HEK293 (cell line): ENCODE data around the gene ZNF532.
"Not testable (repeated sequence)": the region's sequence is repeated elsewhere in the genome, so short reads cannot be mapped to it uniquely, and the experiment has no call there.

ENCODE experiments used
- CTCF ChIA-PET: fragments of 350-600 bp; formaldehyde crosslinking; extraction: SDS; loops from one replicate; lab custom pipeline; 2021; ENCODE audit warnings: antibody characterized with exemption; lab: Yijun Ruan, JAX
- POLR2A ChIA-PET: fragments of 300-600 bp; formaldehyde crosslinking; extraction: SDS; loops from one replicate; lab custom pipeline; 2020; ENCODE audit warnings: antibody characterized with exemption, inconsistent platforms; lab: Yijun Ruan, JAX
- H3K27ac ChIP-seq: fragments of 200-500 bp; sonication (Bioruptor generic); 2 replicates; pipeline ENCODE4 v1.5.1; 2014; ENCODE audit warnings: low read depth, low read length, control low read depth, inconsistent platforms; ENCODE audit errors: extremely low read depth
- H3K36me3 ChIP-seq, 2 experiments: fragments of 200-500 bp in 1 of 2; sonication (Bioruptor generic) in 1 of 2; 1 replicate in 1 of 2; 2 replicates in 1 of 2; pipeline ENCODE4 v1.5.1; 2014 to 2017; ENCODE audit warnings: inconsistent platforms in 2 of 2, low read length in 2 of 2; ENCODE audit not compliant: control insufficient read depth in 2 of 2, insufficient read depth in 1 of 2
- H3K4me1 ChIP-seq: fragments of 200-500 bp; sonication (Bioruptor generic); 2 replicates; pipeline ENCODE4 v1.5.1; 2014; ENCODE audit warnings: mild to moderate bottlenecking, low read length, inconsistent platforms; ENCODE audit not compliant: control insufficient read depth, insufficient read depth
- H3K4me3 ChIP-seq: 2 replicates; pipeline ENCODE4 v1.5.1; 2011; ENCODE audit warnings: low read depth, mild to moderate bottlenecking, control low read depth, low read length, moderate library complexity
- H3K9me3 ChIP-seq: fragments of 200-500 bp; sonication (Bioruptor generic); 2 replicates; pipeline ENCODE4 v1.5.1; 2014; ENCODE audit warnings: low read depth, low read length, inconsistent platforms; ENCODE audit not compliant: control insufficient read depth, insufficient read depth
- KLF17 ChIP-seq: fragments of 450-650 bp; formaldehyde crosslinking; IDR thresholded peaks from 2 replicates; pipeline ENCODE4 v1.5.1; 2016; ENCODE audit warnings: missing biosample characterization, missing genetic modification characterization
- MZF1 ChIP-seq: fragments of 450-650 bp; formaldehyde crosslinking; IDR thresholded peaks from 2 replicates; pipeline ENCODE4 v1.5.1; 2017; ENCODE audit warnings: missing biosample characterization, missing genetic modification characterization, borderline replicate concordance
- SCRT2 ChIP-seq: fragments of 450-650 bp; formaldehyde crosslinking; IDR thresholded peaks from 2 replicates; pipeline ENCODE4 v1.5.1; 2016; ENCODE audit warnings: missing biosample characterization, missing genetic modification characterization
- ZFP3 ChIP-seq: fragments of 450-650 bp; formaldehyde crosslinking; IDR thresholded peaks from 2 replicates; pipeline ENCODE4 v1.5.1; 2016; ENCODE audit warnings: low read depth, missing biosample characterization, missing genetic modification characterization
- ZNF146 ChIP-seq: fragments of 450-650 bp; formaldehyde crosslinking; IDR thresholded peaks from 2 replicates; pipeline ENCODE4 v1.5.1; 2016; ENCODE audit warnings: missing biosample characterization, missing genetic modification characterization
- ZNF148 ChIP-seq: fragments of 450-650 bp; formaldehyde crosslinking; IDR thresholded peaks from 2 replicates; pipeline ENCODE4 v1.5.0; 2017; ENCODE audit warnings: missing biosample characterization, missing genetic modification characterization, borderline replicate concordance
- ZNF214 ChIP-seq: fragments of 450-650 bp; formaldehyde crosslinking; IDR thresholded peaks from 2 replicates; pipeline ENCODE4 v1.5.1; 2017; ENCODE audit warnings: missing biosample characterization, mild to moderate bottlenecking, missing genetic modification characterization, borderline replicate concordance
- ZNF23 ChIP-seq: fragments of 450-650 bp; formaldehyde crosslinking; IDR thresholded peaks from 2 replicates; pipeline ENCODE4 v1.5.1; 2016; ENCODE audit warnings: missing biosample characterization, missing genetic modification characterization, borderline replicate concordance
- ZNF354C ChIP-seq: fragments of 450-650 bp; formaldehyde crosslinking; IDR thresholded peaks from 2 replicates; pipeline ENCODE4 v1.5.1; 2016; ENCODE audit warnings: missing biosample characterization, missing genetic modification characterization, low read depth, borderline replicate concordance
- ZNF366 ChIP-seq: fragments of 450-650 bp; formaldehyde crosslinking; conservative IDR thresholded peaks from 2 replicates; pipeline ENCODE4 v1.5.1; 2016; ENCODE audit warnings: missing biosample characterization, missing genetic modification characterization
- ZNF571 ChIP-seq: fragments of 450-650 bp; formaldehyde crosslinking; IDR thresholded peaks from 2 replicates; pipeline ENCODE4 v1.5.0; 2017; ENCODE audit warnings: missing biosample characterization, missing genetic modification characterization
- ZNF580 ChIP-seq: fragments of 450-650 bp; formaldehyde crosslinking; IDR thresholded peaks from 2 replicates; pipeline ENCODE4 v1.5.1; 2016; ENCODE audit warnings: missing biosample characterization, missing genetic modification characterization
- ZNF600 ChIP-seq: fragments of 450-650 bp; formaldehyde crosslinking; IDR thresholded peaks from 2 replicates; pipeline ENCODE4 v1.5.1; 2016; ENCODE audit warnings: missing biosample characterization, missing genetic modification characterization
- ZNF623 ChIP-seq: fragments of 450-650 bp; formaldehyde crosslinking; IDR thresholded peaks from 2 replicates; pipeline ENCODE4 v1.5.1; 2016; ENCODE audit warnings: missing biosample characterization, missing genetic modification characterization
- ZNF701 ChIP-seq: fragments of 450-650 bp; formaldehyde crosslinking; IDR thresholded peaks from 2 replicates; pipeline ENCODE4 v1.5.1; 2016; ENCODE audit warnings: missing biosample characterization, missing genetic modification characterization
- TF ChIP-seq, protein P1 (sequence below): fragments of 450-650 bp; formaldehyde crosslinking; IDR thresholded peaks from 2 replicates; pipeline ENCODE4 v1.5.1; 2016; ENCODE audit warnings: missing biosample characterization, missing genetic modification characterization
- TF ChIP-seq, protein P2 (sequence below): fragments of 450-650 bp; formaldehyde crosslinking; IDR thresholded peaks from 2 replicates; pipeline ENCODE4 v1.5.1; 2016; ENCODE audit warnings: missing biosample characterization, missing genetic modification characterization

The ZNF532 gene

GRCh38 chr18:59025532-59025931 lies 160.9 kb downstream of the ZNF532 start:
- H3K4me1 ChIP-seq, H3K27ac ChIP-seq, POLR2A ChIA-PET, H3K36me3 ChIP-seq, H3K4me3 ChIP-seq, H3K9me3 ChIP-seq: not testable (repeated sequence)
- CTCF ChIA-PET = interaction anchor here (1.3 kb wide), 1 partner anchor 262 kb away, joined by 4 read pairs; no protein-coding TSS in a partner anchor
- TF ChIP-seq ZNF146 (tag by site-specific recombination) (peak; percentile 81), ZNF580 (peak; percentile 59; the same call in 1 of the 2 replicates)

DNA sequence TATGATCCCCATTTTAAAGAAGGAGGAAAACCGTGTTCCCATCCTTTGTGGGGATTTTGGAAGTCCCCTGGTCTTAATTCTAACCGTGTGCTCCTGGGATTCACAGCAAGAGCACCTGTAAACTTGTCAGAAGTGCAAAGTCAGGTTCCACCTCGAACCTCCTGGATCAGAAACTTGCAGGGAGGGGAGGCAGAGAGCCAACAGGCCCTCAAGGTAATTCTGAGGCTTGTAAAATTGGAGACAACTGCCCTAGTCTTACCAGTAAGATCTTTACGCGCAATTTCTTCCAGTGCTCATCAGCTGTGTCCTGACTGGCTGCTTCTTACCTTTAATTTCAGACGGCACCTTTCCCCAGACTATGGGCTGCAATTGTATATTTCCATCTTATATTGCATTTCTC lies 161.7 kb downstream of the ZNF532 start:
- H3K36me3 ChIP-seq = no peaks in the 10 kb centered on the region
- no peaks in the 10 kb centered on the region; the same call in 1 of the 2 replicates for H3K4me1 ChIP-seq
- no peaks in the 10 kb centered on the region for H3K9me3 ChIP-seq
- ChIA-PET CTCF (no interaction called here), POLR2A (no interaction called here)
- H3K4me3 ChIP-seq = no peak overlapping the region
- no peak overlapping the region for H3K27ac ChIP-seq
- TF ChIP-seq MZF1 (peak; percentile 61; the same call in 1 of the 2 replicates), ZNF623 (tag by site-specific recombination) (no peak)

DNA sequence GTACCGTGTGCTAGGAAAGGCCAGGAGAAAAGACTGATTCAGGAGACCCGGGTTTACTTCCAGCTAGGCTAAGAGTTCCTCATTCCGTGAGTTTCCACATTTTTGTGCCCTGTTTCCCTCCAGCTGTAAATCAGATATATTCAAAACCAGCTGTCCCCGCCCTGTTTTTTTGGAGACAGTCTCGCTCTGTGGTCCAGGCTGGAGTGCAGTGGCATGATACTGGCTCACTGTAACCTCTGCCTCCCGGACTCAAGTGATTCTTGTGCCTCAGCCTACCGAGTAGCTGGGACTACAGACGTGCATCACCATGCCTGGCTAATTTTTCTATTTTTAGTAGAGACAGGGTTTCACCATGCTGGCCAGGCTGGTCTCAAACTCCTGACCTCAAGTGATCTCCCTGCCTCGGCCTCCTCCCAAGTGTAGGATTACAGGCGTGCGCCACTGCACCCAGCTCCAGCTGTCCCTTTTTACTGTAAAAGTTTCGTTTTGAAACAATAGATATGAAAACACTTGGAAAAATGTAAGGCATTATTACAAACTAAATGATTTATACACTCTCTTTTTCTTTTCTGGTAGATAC lies 162.2 kb downstream of the ZNF532 start:
- Histone ChIP-seq H3K4me1 (no peaks in the 10 kb centered on the region; the same call in 1 of the 2 replicates), H3K27ac (no peak overlapping the region), H3K9me3 (no peaks in the 10 kb centered on the region), H3K4me3 (no peak overlapping the region), H3K36me3 (no peaks in the 10 kb centered on the region)
- ChIA-PET CTCF (no interaction called here), POLR2A (no interaction called here)
- TF ChIP-seq SCRT2 (tag by site-specific recombination) (no peak), ZNF354C (tag by site-specific recombination) (no peak)

DNA sequence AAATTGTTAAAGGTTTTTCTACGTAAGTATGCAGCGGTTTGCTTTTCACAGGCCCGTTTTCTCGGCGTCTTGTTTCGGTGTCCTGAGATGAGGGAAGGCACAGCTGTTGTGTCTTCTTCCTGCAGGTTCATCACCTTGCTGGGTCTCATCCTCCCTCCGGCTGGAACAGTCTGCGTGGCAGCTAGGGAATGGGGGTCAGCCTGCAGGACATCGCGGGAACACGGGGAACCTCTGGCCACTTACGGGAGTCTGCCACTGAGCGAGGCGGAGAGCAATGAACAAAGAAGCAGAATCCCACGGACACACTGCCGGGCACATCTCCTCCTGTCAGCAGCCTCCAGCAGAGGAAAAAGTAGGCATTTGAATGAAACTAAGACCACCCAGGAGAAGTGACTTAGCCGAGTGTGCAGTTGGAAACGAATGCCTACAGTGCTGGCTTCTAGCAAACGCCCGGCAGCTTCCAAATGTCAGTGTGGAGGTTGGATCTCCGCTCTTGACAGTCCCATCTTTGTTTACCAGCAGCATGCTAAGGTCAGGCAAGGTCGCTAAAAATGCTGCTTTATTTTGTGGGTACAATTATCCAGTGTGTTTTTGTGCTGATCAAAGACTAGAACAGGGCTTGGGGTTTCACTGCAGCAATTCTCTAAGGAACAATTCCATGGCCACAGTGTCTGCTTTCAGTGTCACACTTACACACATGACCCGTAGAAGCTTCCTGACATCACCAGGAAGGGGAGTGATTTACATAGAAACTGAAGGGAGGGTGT lies 165.2 kb downstream of the ZNF532 start:
- H3K4me3 ChIP-seq = no peak overlapping the region
- H3K36me3 ChIP-seq = no peaks in the 10 kb centered on the region
- H3K27ac ChIP-seq = no peak overlapping the region
- no peaks in the 10 kb centered on the region for H3K9me3 ChIP-seq
- CTCF ChIA-PET = interaction anchor here (0.6 to 1.2 kb wide), 3 partner anchors 248 to 465 kb away, joined by 3 to 6 read pairs (median 3); no protein-coding TSS in a partner anchor
- no peaks in the 10 kb centered on the region; the same call in 1 of the 2 replicates for H3K4me1 ChIP-seq
- POLR2A ChIA-PET = no interaction called here
- TF ChIP-seq ZNF366 (tag by site-specific recombination) (no peak), ZNF23 (tag by site-specific recombination) (no peak), ZNF571 (tag by site-specific recombination) (no peak), ZNF214 (tag by site-specific recombination) (no peak), ZNF148 (tag by site-specific recombination) (no peak), ZFP3 (no peak), ZNF580 (no peak), KLF17 (tag by site-specific recombination) (no peak), ZNF701 (tag by site-specific recombination) (no peak), ZNF600 (tag by site-specific recombination) (no peak)
- TF ChIP-seq, protein P1, sequence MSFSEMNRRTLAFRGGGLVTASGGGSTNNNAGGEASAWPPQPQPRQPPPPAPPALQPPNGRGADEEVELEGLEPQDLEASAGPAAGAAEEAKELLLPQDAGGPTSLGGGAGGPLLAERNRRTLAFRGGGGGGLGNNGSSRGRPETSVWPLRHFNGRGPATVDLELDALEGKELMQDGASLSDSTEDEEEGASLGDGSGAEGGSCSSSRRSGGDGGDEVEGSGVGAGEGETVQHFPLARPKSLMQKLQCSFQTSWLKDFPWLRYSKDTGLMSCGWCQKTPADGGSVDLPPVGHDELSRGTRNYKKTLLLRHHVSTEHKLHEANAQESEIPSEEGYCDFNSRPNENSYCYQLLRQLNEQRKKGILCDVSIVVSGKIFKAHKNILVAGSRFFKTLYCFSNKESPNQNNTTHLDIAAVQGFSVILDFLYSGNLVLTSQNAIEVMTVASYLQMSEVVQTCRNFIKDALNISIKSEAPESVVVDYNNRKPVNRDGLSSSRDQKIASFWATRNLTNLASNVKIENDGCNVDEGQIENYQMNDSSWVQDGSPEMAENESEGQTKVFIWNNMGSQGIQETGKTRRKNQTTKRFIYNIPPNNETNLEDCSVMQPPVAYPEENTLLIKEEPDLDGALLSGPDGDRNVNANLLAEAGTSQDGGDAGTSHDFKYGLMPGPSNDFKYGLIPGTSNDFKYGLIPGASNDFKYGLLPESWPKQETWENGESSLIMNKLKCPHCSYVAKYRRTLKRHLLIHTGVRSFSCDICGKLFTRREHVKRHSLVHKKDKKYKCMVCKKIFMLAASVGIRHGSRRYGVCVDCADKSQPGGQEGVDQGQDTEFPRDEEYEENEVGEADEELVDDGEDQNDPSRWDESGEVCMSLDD = no peak
- TF ChIP-seq, protein P2, sequence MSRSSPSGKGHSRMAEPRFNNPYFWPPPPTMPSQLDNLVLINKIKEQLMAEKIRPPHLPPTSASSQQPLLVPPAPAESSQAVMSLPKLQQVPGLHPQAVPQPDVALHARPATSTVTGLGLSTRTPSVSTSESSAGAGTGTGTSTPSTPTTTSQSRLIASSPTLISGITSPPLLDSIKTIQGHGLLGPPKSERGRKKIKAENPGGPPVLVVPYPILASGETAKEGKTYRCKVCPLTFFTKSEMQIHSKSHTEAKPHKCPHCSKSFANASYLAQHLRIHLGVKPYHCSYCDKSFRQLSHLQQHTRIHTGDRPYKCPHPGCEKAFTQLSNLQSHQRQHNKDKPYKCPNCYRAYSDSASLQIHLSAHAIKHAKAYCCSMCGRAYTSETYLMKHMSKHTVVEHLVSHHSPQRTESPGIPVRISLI (tag by site-specific recombination) = no peak
